COLO829 (cell line): Measurements from ENCODE around the gene AP4E1.
"Not testable (repeated sequence)": the region's sequence is repeated elsewhere in the genome, so short reads cannot be mapped to it uniquely, and the experiment has no call there.

ENCODE experiments used
- DNase-seq: peaks from one replicate; pipeline ENCODE4 v3.0.0; 2012; ENCODE audit warnings: low spot score

AP4E1 gene

GRCh38 chr15:51024735-51025453 is 116.4 kb downstream of the AP4E1 start:
- no peak for DNase-seq

- no peak for DNase-seq
These were observed 117.0 kb downstream of the AP4E1 start for GRCh38 chr15:51025454-51025846.

- no peak for DNase-seq
These were observed 122.3 kb downstream of the AP4E1 start for GRCh38 chr15:51030649-51031316.

GRCh38 chr15:51037474-51037873 is 129.0 kb downstream of the AP4E1 start:
- not testable (repeated sequence) for DNase-seq

GRCh38 chr15:51038162-51038973 is 129.9 kb downstream of the AP4E1 start:
- DNase-seq = no peak

GRCh38 chr15:51038974-51039319 is 130.5 kb downstream of the AP4E1 start:
- DNase-seq = no peak

GRCh38 chr15:51044037-51044727 is 135.7 kb downstream of the AP4E1 start:
- DNase-seq = no peak

GRCh38 chr15:51046016-51046415 is 137.5 kb downstream of the AP4E1 start:
- DNase-seq = no peak

- DNase-seq = no peak
These were observed 138.4 kb downstream of the AP4E1 start for GRCh38 chr15:51046799-51047449.

- no peak for DNase-seq
These were observed 139.8 kb downstream of the AP4E1 start for GRCh38 chr15:51048308-51048707.

- no peak for DNase-seq
These were observed 140.6 kb downstream of the AP4E1 start for GRCh38 chr15:51049081-51049480.

GRCh38 chr15:51051776-51052175 is 143.3 kb downstream of the AP4E1 start:
- DNase-seq = no peak

GRCh38 chr15:51053571-51053970 is 145.1 kb downstream of the AP4E1 start:
- DNase-seq = no peak

GRCh38 chr15:51054535-51054934 is 146.1 kb downstream of the AP4E1 start:
- DNase-seq = no peak
